ENCODE results near the gene CALR3. TPM values are rescaled to one million over a fixed set of nuclear protein-coding genes. Genes with fewer than 3 reads are reported as not detected.

CALR3 gene
- total and polyA plus RNA-seq, 4 donors: 0.05 to 0.08 TPM; not detected in 2

- 93% methylated on average over 6 of the region's 6 CpGs for WGBS
- no peak for DNase-seq (ENCODE audit: low spot score)
Observed at GRCh38 chr19:16497837-16498236, 1.9 kb upstream of the CALR3 start.

More at GRCh38 chr19:16497837-16498236, 1.9 kb upstream of the CALR3 start:
- H3K9me3 ChIP-seq (ENCODE audit: control insufficient read depth in 4 of 4, low read length in 3 of 4): no peaks in the 10 kb centered on the region
- H3K36me3 ChIP-seq (ENCODE audit: control insufficient read depth in 4 of 4, insufficient read depth in 3 of 4, low read depth in 1 of 4, low read length in 3 of 4): peaks cover 0 to 4% (median 2%) of the 10 kb centered on the region in 4 donors
- no peak for TF ChIP-seq HNF4A (conservative IDR thresholded peaks at IDR 0.05)
- no peak for TF ChIP-seq EGR1 (IDR thresholded peaks at IDR 0.05; ENCODE audit: low read depth in 2 of 2)
- no peak for TF ChIP-seq MAX (IDR thresholded peaks at IDR 0.05)
- no peak for TF ChIP-seq NR2F2 (IDR thresholded peaks at IDR 0.05)
- TF ChIP-seq YY1 (IDR thresholded peaks at IDR 0.05): no peak
- TF ChIP-seq CTCF (IDR thresholded peaks at IDR 0.05; ENCODE audit: low read depth, low read length, missing input control): no peak
- TF ChIP-seq HNF4G (IDR thresholded peaks at IDR 0.05): no peak
- TF ChIP-seq RAD21 (IDR thresholded peaks at IDR 0.05): no peak
- TF ChIP-seq RXRA (IDR thresholded peaks at IDR 0.05): no peak
- TF ChIP-seq FOXA1 (IDR thresholded peaks at IDR 0.05): no peak
- TF ChIP-seq REST (IDR thresholded peaks at IDR 0.05): no peak
- no peak for TF ChIP-seq FOXA2 (IDR thresholded peaks at IDR 0.05)
- no peak for TF ChIP-seq TAF1 (conservative IDR thresholded peaks at IDR 0.05)
- TF ChIP-seq SP1 (IDR thresholded peaks at IDR 0.05): no peak
- no peak for TF ChIP-seq ATF3 (IDR thresholded peaks at IDR 0.05)
- no peak overlapping the region for H3K4me3 ChIP-seq (ENCODE audit: low read depth in 1 of 3, low read length in 3 of 3)
- H3K9ac ChIP-seq (ENCODE audit: low read depth in 1 of 2, low read length in 2 of 2): no peak overlapping the region
- no peak overlapping the region for H3K27ac ChIP-seq (ENCODE audit: low read depth in 1 of 2, low read length in 2 of 2)
- no peaks in the 10 kb centered on the region for H3K27me3 ChIP-seq (ENCODE audit: control insufficient read depth in 4 of 4, insufficient read depth in 4 of 4, low read length in 3 of 4)
- H3K4me1 ChIP-seq (ENCODE audit: control insufficient read depth in 4 of 4, insufficient read depth in 4 of 4, low read length in 3 of 4): peaks cover 7 to 30% (median 19%) of the 10 kb centered on the region in 4 donors
